Prostate gland (tissue), 2 donors: ENCODE data around the gene PDIA5.

Source experiments
- POLR2AphosphoS5 ChIP-seq: sonication (generic); formaldehyde crosslinking; IDR thresholded peaks from one replicate; pipeline ENCODE4 v1.6.1; 2017; ENCODE audit warnings: antibody characterized with exemption
- TF ChIP-seq, protein P1 (sequence below), 4 experiments: fragments of 200-600 bp in 2 of 4; fragments of 450-650 bp in 2 of 4; sonication (generic) in 2 of 4; IDR thresholded peaks; 1 replicate in 3 of 4; 2 replicates in 1 of 4; pipeline ENCODE4 v1.5.1; 2016 to 2019; ENCODE audit warnings: antibody characterized with exemption in 4 of 4, mild to moderate bottlenecking in 2 of 4, moderate library complexity in 2 of 4

- TF ChIP-seq POLR2AphosphoS5, result no peak
- TF ChIP-seq, protein P1, sequence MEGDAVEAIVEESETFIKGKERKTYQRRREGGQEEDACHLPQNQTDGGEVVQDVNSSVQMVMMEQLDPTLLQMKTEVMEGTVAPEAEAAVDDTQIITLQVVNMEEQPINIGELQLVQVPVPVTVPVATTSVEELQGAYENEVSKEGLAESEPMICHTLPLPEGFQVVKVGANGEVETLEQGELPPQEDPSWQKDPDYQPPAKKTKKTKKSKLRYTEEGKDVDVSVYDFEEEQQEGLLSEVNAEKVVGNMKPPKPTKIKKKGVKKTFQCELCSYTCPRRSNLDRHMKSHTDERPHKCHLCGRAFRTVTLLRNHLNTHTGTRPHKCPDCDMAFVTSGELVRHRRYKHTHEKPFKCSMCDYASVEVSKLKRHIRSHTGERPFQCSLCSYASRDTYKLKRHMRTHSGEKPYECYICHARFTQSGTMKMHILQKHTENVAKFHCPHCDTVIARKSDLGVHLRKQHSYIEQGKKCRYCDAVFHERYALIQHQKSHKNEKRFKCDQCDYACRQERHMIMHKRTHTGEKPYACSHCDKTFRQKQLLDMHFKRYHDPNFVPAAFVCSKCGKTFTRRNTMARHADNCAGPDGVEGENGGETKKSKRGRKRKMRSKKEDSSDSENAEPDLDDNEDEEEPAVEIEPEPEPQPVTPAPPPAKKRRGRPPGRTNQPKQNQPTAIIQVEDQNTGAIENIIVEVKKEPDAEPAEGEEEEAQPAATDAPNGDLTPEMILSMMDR (IDR thresholded peaks at IDR 0.05), result no peak
Observed at GRCh38 chr3:123198372-123198771, 131.5 kb downstream of the PDIA5 start.
